Measurements from ENCODE around the gene SERPING1.

SERPING1 gene

DNA sequence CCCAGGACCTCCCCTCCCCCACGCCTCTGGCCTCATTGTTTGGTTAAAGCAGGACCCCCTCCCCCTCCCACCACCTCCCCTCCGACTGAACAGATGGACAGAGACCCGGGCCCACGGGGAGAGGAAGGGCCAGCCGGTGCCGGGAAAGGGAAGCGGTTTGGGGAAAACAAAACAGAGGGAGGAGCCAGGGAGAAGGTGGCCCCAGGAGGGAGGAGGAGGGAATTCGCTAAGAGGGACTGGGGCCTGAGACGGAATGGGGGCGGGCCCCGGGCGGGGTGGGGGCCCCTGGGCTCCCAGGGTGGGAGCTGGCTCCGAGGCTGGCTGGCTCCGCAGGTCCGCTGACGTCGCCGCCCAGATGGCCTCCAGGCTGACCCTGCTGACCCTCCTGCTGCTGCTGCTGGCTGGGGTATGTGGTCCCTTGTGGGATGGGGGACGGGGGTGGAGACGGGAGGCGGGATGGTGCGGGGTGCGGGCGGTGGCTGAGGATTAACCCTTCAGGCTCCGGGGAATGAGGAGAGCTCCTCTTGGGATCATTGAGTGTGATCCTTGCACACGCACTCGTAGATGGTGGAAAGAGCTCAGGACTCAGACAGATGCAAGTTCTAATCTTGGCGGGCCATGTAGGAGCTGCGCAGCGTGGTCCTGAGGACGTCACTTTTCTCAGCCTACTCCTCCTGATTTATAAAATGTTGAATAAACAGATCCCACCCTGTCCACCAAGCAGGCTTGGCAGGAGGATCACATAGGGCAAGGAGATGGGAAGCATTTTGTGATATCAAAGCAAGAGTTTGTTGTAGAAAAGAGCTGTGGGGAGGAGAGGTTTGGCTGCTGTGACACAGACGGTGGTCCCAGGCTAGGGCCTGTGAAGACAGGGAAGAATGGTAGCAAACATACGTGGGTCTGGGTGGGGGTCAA lies 688 bp downstream of the SERPING1 start:
- peak; percentile 67 for DNase-seq (ENCODE audit: low spot score)

- no peak for DNase-seq (ENCODE audit: low spot score)
Observed at GRCh38 chr11:57598831-57599155, 1.3 kb downstream of the SERPING1 start.

GRCh38 chr11:57599381-57599780 lies 1.9 kb downstream of the SERPING1 start:
- DNase-seq (ENCODE audit: low spot score), result no peak

- DNase-seq (ENCODE audit: low spot score), result no peak
Observed at GRCh38 chr11:57601297-57601696, 3.8 kb downstream of the SERPING1 start.

DNA sequence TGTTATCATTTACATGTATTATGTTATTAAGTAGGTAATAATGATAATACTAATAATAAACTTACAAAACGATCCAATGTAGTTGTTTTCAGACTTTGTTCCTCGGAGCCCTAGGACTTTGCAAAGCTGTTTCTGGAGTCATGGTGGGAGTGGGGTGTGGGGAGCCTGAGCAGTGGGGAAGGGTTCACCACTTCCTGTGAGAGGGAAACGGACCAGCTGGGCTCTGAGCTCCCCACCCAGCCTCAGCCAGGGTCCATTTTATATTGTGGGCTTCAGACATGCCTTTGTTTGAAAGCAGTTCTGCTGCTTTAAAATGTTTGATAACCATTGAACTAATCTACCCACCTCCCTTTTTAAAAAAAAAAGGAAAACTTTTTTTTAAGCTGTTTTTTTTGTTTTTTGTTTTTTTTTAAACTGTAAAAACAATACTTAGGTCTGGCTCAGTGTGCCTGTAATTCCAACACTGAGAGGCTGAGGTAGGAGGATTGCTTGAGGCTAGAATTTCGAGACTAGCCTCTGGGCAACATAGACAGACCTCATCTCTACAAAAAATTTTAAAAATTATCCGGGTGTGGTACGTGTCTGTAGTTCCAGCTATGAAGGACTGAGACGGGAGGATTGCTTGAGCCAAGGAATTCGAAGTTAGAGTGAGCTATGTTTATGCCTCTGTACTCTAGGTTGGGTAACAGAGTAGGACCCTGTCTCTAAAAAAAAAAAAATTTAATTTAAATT lies 7.0 kb downstream of the SERPING1 start:
- no peak for DNase-seq (ENCODE audit: low spot score)

GRCh38 chr11:57605028-57605420 lies 7.5 kb downstream of the SERPING1 start:
- DNase-seq (ENCODE audit: low spot score), result no peak

DNA sequence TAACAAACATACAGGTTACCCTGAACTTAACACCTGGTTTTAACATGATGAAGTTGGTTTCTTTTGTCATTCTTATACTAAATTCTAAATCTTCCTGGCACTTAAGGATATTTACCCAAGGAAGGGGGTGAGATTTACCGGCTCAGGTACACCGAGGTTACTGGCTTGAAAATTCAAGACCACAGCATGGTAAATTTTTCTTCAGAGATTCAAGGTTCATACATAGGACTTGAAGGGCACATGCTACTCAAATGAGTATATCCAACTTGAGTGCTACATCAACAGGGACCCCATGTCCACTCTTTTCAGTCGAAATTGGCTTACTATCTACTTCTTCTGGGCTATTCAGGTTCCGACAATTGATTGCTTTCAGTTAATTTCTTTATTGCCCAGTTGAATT lies 12.7 kb downstream of the SERPING1 start:
- no peak for DNase-seq (ENCODE audit: low spot score)

GRCh38 chr11:57614234-57614772 lies 16.8 kb downstream of the SERPING1 start:
- no peak for DNase-seq (ENCODE audit: low spot score)

GRCh38 chr11:57615308-57615707 lies 17.8 kb downstream of the SERPING1 start:
- no peak for DNase-seq (ENCODE audit: low spot score)

GRCh38 chr11:57616595-57616994 lies 19.1 kb downstream of the SERPING1 start:
- DNase-seq (ENCODE audit: low spot score), result no peak

DNA sequence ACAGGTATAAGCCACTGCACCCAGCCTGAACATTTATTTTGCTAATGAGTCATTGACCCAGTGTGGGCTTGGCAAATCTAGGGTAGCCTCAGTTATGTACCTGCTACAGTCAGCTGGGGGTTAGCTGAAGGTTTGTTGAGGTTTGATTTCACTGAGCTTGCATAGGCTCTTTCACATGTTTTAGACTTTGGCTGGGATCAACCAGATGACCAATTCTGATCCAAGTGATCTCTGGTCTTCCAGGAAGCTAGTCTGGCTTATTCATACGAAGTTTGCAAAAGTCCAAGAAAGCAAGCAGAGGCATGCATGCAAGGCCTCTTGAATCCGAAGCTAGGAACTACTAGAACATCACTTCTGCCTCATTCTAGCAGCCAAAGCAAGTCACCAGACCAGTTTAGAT lies 21.0 kb downstream of the SERPING1 start:
- no peak for DNase-seq (ENCODE audit: low spot score)

- no peak for DNase-seq (ENCODE audit: low spot score)
Observed at GRCh38 chr11:57619331-57619730, 21.8 kb downstream of the SERPING1 start.

DNA sequence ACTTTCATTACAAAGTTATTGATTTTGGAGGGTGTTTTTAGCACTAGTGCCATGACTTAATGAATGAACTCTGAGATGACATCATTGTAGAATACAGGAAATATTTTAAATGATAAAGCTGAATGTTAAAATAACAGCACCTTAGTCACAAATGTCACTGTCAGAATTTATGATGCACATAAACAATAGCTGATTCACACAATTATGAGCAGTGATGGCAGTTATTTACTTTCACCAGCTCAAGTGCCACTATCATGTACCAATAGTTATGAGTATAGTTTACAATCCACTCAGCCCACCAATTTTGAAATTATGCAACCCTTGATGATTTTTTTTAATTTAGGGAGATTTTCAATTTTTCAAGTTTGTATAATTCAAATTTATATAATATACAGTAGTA lies 23.0 kb downstream of the SERPING1 start:
- DNase-seq (ENCODE audit: low spot score), result no peak

- no peak for DNase-seq (ENCODE audit: low spot score)
Observed at GRCh38 chr11:57622263-57622662, 24.8 kb downstream of the SERPING1 start.

GRCh38 chr11:57624864-57625263 lies 27.4 kb downstream of the SERPING1 start:
- DNase-seq (ENCODE audit: low spot score), result no peak

- DNase-seq (ENCODE audit: low spot score), result no peak
Observed at GRCh38 chr11:57626895-57627294, 29.4 kb downstream of the SERPING1 start.

DNA sequence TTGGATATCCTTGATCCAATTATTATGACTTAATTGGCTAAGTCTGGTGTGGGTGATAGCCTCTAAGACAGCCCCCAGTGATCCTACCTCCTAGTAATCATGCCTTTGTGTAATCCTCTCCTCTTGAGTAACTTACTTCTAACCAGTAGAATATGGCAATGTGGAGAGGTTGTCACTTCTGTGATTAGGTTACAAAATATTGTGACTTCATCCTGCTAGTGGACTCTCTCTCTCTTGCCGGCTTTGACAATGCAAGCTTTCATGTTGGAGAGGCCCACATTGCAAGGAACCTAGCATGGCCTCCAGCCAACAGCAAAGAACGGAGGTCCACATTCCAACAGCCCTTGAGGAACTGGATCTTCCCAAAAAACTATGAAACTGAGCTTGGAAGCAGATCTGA lies 32.7 kb downstream of the SERPING1 start:
- no peak for DNase-seq (ENCODE audit: low spot score)

DNA sequence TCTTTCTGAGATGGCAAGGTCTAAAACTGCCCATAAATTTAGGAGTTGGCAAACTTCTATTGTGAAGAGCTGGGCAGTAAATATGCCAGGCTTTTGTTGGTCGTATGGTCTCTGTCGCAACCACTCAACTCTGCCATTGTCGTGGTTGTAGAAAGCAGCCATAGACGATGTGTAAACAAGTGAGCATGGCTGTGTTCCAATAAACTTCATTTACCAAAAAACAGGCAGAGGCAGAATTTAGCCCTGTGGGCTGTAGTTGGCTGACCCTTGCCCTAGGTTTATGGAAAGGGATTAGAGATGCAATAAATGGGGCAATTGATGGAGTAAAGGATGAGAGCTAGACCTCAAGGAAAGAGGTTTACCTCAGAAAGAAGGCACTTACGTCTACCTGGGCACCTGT lies 34.6 kb downstream of the SERPING1 start:
- no peak for DNase-seq (ENCODE audit: low spot score)

- no peak for DNase-seq (ENCODE audit: low spot score)
Observed at GRCh38 chr11:57633394-57634070, 36.0 kb downstream of the SERPING1 start.

- DNase-seq (ENCODE audit: low spot score), result no peak
Observed at GRCh38 chr11:57634311-57634710, 36.8 kb downstream of the SERPING1 start.

- DNase-seq (ENCODE audit: low spot score), result no peak
Observed at GRCh38 chr11:57635246-57635645, 37.8 kb downstream of the SERPING1 start.

DNA sequence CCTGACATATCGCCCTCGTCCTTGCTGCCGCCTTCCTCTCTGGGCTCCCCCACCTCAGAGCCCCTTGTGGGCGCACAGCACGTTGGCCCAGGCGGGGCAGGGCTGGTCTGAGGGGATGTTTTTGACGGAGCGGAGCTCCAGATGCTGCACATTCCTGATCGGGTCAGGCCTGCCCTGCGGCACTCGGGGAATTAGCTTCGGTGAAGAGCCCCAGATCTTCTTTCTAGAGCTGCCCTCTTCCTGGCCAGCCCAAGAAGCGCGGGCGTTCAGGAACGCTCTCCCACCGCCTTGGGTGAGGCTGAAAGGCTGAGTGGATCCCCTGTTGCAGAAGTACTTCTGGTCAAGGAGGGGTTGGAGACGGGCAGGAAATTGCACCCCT lies 40.1 kb downstream of the SERPING1 start:
- no peak for DNase-seq (ENCODE audit: low spot score)
